ENCODE data around the gene TYMP.
A peak's percentile ranks its signal among the peaks of the same experiment; 100 is the strongest.

The TYMP gene

GRCh38 chr22:50531962-50532674, 2.3 kb upstream of the TYMP start:
- H3K27ac ChIP-seq (ENCODE audit: insufficient read depth in 1 of 2, low read depth in 1 of 2, low read length in 2 of 2, poor library complexity in 1 of 2, severe bottlenecking in 2 of 2) = no peak overlapping the region
- no peaks in the 10 kb centered on the region for H3K36me3 ChIP-seq (ENCODE audit: control insufficient read depth in 4 of 4, insufficient read depth in 4 of 4, low read length in 3 of 4)
- DNase-seq = no peak
- ChIA-PET CTCF (interaction anchor here (1.3 kb wide), 1 partner anchor 9 kb away, joined by 3 read pairs; no protein-coding TSS in a partner anchor), POLR2A (interaction anchor here (0.5 to 0.9 kb wide), 2 partner anchors 16 to 505 kb away, joined by 3 to 4 read pairs; no protein-coding TSS in a partner anchor)
- peak overlapping the region; percentile 37 to 86 (median 66) for H3K4me3 ChIP-seq (ENCODE audit: control insufficient read depth in 1 of 7, extremely low read depth in 1 of 7, insufficient read depth in 4 of 7, low read depth in 2 of 7, low read length in 6 of 7)
- H3K4me1 ChIP-seq (ENCODE audit: control extremely low read depth in 1 of 4, control insufficient read depth in 4 of 4, insufficient read depth in 4 of 4, low read length in 3 of 4) = peaks cover 0 to 60% (median 48%) of the 10 kb centered on the region in 4 experiments
- under 1% methylated on average over 41 of the region's 56 CpGs for WGBS (ENCODE audit: insufficient coverage)
- no peaks in the 10 kb centered on the region for H3K9me3 ChIP-seq (ENCODE audit: control extremely low read depth in 1 of 5, control insufficient read depth in 4 of 5, insufficient read depth in 2 of 5, low read depth in 1 of 5, low read length in 4 of 5)
- H3K27me3 ChIP-seq (replicated peaks in 2 of 5; ENCODE audit: control insufficient read depth in 4 of 5, insufficient read depth in 5 of 5, low read length in 4 of 5) = peaks cover 0 to 41% (median 3%) of the 10 kb centered on the region in 5 experiments

DNA sequence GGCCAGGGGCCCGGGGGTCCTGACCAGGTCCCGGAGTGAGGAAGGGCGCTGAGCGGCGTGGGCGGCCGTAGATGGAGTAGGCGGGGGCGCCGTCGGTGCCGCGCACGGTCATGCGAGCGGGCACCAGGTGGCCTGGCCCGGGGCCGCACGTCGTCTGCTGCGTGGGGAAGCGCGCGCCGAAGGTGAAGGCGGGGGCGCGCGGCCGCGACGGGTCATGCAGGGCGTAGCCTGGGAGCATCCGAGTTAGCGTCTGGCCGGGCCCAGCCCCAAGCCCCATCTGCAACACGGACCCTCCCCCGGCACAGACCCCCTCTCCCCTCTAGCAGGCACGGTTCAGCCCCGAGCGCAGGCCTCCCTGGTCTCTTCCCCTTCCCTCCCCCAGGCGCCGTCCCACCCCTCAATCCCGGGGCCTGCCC, 1.7 kb upstream of the TYMP start:
- peak; percentile 32 to 74 (median 73) for DNase-seq
- 0% methylated on average over 34 of the region's 44 CpGs for WGBS (ENCODE audit: insufficient coverage)
- H3K27ac ChIP-seq (ENCODE audit: insufficient read depth in 1 of 2, low read depth in 1 of 2, low read length in 2 of 2, poor library complexity in 1 of 2, severe bottlenecking in 2 of 2) = peak overlapping the region in 1 of 2 experiments; percentile 83
- H3K4me1 ChIP-seq (ENCODE audit: control extremely low read depth in 1 of 4, control insufficient read depth in 4 of 4, insufficient read depth in 4 of 4, low read length in 3 of 4) = peaks cover 0 to 66% (median 53%) of the 10 kb centered on the region in 4 experiments
- CTCF ChIA-PET = no interaction called here
- peak overlapping the region; percentile 37 to 86 (median 66) for H3K4me3 ChIP-seq (ENCODE audit: control insufficient read depth in 1 of 7, extremely low read depth in 1 of 7, insufficient read depth in 4 of 7, low read depth in 2 of 7, low read length in 6 of 7)
- H3K9me3 ChIP-seq (ENCODE audit: control extremely low read depth in 1 of 5, control insufficient read depth in 4 of 5, insufficient read depth in 2 of 5, low read depth in 1 of 5, low read length in 4 of 5) = no peaks in the 10 kb centered on the region
- no peaks in the 10 kb centered on the region for H3K36me3 ChIP-seq (ENCODE audit: control insufficient read depth in 4 of 4, insufficient read depth in 4 of 4, low read length in 3 of 4)
- peaks cover 0 to 41% (median 3%) of the 10 kb centered on the region in 5 experiments for H3K27me3 ChIP-seq (replicated peaks in 2 of 5; ENCODE audit: control insufficient read depth in 4 of 5, insufficient read depth in 5 of 5, low read length in 4 of 5)
- POLR2A ChIA-PET = interaction anchor here (0.5 to 0.9 kb wide), 2 partner anchors 17 to 504 kb away, joined by 3 to 4 read pairs; no protein-coding TSS in a partner anchor

GRCh38 chr22:50530877-50531545, 1.2 kb upstream of the TYMP start:
- ChIA-PET CTCF (no interaction called here), POLR2A (no interaction called here)
- Histone ChIP-seq H3K9me3 (ENCODE audit: control extremely low read depth in 1 of 5, control insufficient read depth in 4 of 5, insufficient read depth in 2 of 5, low read depth in 1 of 5, low read length in 4 of 5) (no peaks in the 10 kb centered on the region), H3K27me3 (replicated peaks in 2 of 5; ENCODE audit: control insufficient read depth in 4 of 5, insufficient read depth in 5 of 5, low read length in 4 of 5) (peaks cover 0 to 41% (median 3%) of the 10 kb centered on the region in 5 experiments), H3K4me3 (ENCODE audit: control insufficient read depth in 1 of 7, extremely low read depth in 1 of 7, insufficient read depth in 4 of 7, low read depth in 2 of 7, low read length in 6 of 7) (peak overlapping the region; percentile 37 to 86 (median 66)), H3K36me3 (ENCODE audit: control insufficient read depth in 4 of 4, insufficient read depth in 4 of 4, low read length in 3 of 4) (no peaks in the 10 kb centered on the region), H3K4me1 (ENCODE audit: control extremely low read depth in 1 of 4, control insufficient read depth in 4 of 4, insufficient read depth in 4 of 4, low read length in 3 of 4) (peaks cover 0 to 71% (median 57%) of the 10 kb centered on the region in 4 experiments), H3K27ac (ENCODE audit: insufficient read depth in 1 of 2, low read depth in 1 of 2, low read length in 2 of 2, poor library complexity in 1 of 2, severe bottlenecking in 2 of 2) (peak overlapping the region in 1 of 2 experiments; percentile 83)
- under 1% methylated on average over 45 of the region's 53 CpGs for WGBS (ENCODE audit: insufficient coverage)
- DNase-seq = peak; percentile 71 to 87 (median 84)

DNA sequence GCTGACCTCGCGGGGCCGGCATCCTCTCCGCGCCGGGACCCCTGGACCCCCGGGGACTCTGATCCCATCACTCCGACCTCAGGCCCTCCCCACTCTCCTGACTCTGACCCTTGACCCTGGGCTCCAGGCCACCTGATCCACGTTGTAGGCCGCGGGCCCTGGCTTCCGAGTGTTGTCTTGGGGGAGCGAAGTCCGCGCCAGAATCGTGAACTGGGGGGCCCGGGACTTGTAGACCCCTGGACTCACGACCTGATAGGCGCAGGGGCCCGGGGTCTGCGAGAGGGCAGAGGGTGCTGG, 716 bp upstream of the TYMP start:
- WGBS (ENCODE audit: insufficient coverage) = 4% methylated on average over 16 of the region's 21 CpGs
- DNase-seq = peak in 1 of 3 donors; percentile 48
- peaks cover 0 to 73% (median 57%) of the 10 kb centered on the region in 4 experiments for H3K4me1 ChIP-seq (ENCODE audit: control extremely low read depth in 1 of 4, control insufficient read depth in 4 of 4, insufficient read depth in 4 of 4, low read length in 3 of 4)
- CTCF ChIA-PET = no interaction called here
- POLR2A ChIA-PET = interaction anchor here (0.7 kb wide), 1 partner anchor 20 kb away, joined by 3 read pairs; no protein-coding TSS in a partner anchor
- no peak overlapping the region for H3K27ac ChIP-seq (ENCODE audit: insufficient read depth in 1 of 2, low read depth in 1 of 2, low read length in 2 of 2, poor library complexity in 1 of 2, severe bottlenecking in 2 of 2)
- H3K4me3 ChIP-seq (ENCODE audit: control insufficient read depth in 1 of 7, extremely low read depth in 1 of 7, insufficient read depth in 4 of 7, low read depth in 2 of 7, low read length in 6 of 7) = peak overlapping the region; percentile 32 to 86 (median 66)
- peaks cover 0 to 41% (median 3%) of the 10 kb centered on the region in 5 experiments for H3K27me3 ChIP-seq (replicated peaks in 2 of 5; ENCODE audit: control insufficient read depth in 4 of 5, insufficient read depth in 5 of 5, low read length in 4 of 5)
- H3K36me3 ChIP-seq (ENCODE audit: control insufficient read depth in 4 of 4, insufficient read depth in 4 of 4, low read length in 3 of 4) = no peaks in the 10 kb centered on the region
- no peaks in the 10 kb centered on the region for H3K9me3 ChIP-seq (ENCODE audit: control extremely low read depth in 1 of 5, control insufficient read depth in 4 of 5, insufficient read depth in 2 of 5, low read depth in 1 of 5, low read length in 4 of 5)

DNA sequence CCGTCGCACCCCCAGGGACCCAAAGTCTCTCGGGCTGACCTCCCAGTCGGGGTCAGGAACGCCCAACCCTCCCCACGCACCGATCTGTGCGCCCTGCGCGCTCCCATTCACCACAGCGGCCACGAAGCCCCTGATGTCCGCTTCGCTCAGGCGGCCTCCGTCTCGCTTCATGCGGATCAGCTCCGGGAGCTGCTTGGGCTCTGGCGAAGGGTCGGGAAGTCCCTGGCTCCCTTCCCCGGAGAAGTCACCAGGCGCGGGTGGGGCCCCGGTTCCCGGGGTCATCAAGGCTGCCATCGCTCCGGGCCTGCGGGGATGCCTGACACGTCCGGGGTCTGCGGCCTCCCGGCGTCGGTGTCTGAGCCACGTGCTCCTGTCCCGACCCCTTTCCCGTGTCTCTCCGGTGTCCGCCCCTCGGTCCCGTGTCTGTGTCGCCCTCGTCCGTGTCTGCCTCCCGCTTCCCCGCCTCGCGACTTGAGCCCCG, 356 bp downstream of the TYMP start:
- DNase-seq = no peak
- Histone ChIP-seq H3K9me3 (ENCODE audit: control extremely low read depth in 1 of 5, control insufficient read depth in 4 of 5, insufficient read depth in 2 of 5, low read depth in 1 of 5, low read length in 4 of 5) (no peaks in the 10 kb centered on the region), H3K36me3 (ENCODE audit: control insufficient read depth in 4 of 4, insufficient read depth in 4 of 4, low read length in 3 of 4) (peaks cover 0 to under 1% (median 0%) of the 10 kb centered on the region in 4 experiments), H3K4me1 (ENCODE audit: control extremely low read depth in 1 of 4, control insufficient read depth in 4 of 4, insufficient read depth in 4 of 4, low read length in 3 of 4) (peaks cover 2 to 79% (median 63%) of the 10 kb centered on the region in 4 experiments), H3K27me3 (replicated peaks in 2 of 5; ENCODE audit: control insufficient read depth in 4 of 5, insufficient read depth in 5 of 5, low read length in 4 of 5) (peaks cover 0 to 41% (median 3%) of the 10 kb centered on the region in 5 experiments), H3K27ac (ENCODE audit: insufficient read depth in 1 of 2, low read depth in 1 of 2, low read length in 2 of 2, poor library complexity in 1 of 2, severe bottlenecking in 2 of 2) (no peak overlapping the region), H3K4me3 (ENCODE audit: control insufficient read depth in 1 of 7, extremely low read depth in 1 of 7, insufficient read depth in 4 of 7, low read depth in 2 of 7, low read length in 6 of 7) (peak overlapping the region in 5 of 7 experiments; percentile 25 to 86 (median 67))
- CTCF ChIA-PET = interaction anchor here (0.5 to 5.6 kb wide), 5 partner anchors 10 to 87 kb away, joined by 3 to 53 read pairs (median 5); no protein-coding TSS in a partner anchor
- WGBS (ENCODE audit: insufficient coverage) = 40% methylated on average over 49 of the region's 50 CpGs
- POLR2A ChIA-PET = interaction anchor here (0.6 kb wide), 1 partner anchor 16 kb away, joined by 4 read pairs; no protein-coding TSS in a partner anchor

GRCh38 chr22:50528682-50529415, 963 bp downstream of the TYMP start:
- DNase-seq = no peak
- Histone ChIP-seq H3K4me1 (ENCODE audit: control extremely low read depth in 1 of 4, control insufficient read depth in 4 of 4, insufficient read depth in 4 of 4, low read length in 3 of 4) (peaks cover 2 to 79% (median 66%) of the 10 kb centered on the region in 4 experiments), H3K27ac (ENCODE audit: insufficient read depth in 1 of 2, low read depth in 1 of 2, low read length in 2 of 2, poor library complexity in 1 of 2, severe bottlenecking in 2 of 2) (no peak overlapping the region)

More at GRCh38 chr22:50528682-50529415, 963 bp downstream of the TYMP start:
- 91% methylated on average over 15 of the region's 15 CpGs for WGBS (ENCODE audit: insufficient coverage)
- Histone ChIP-seq H3K4me3 (ENCODE audit: control insufficient read depth in 1 of 7, extremely low read depth in 1 of 7, insufficient read depth in 4 of 7, low read depth in 2 of 7, low read length in 6 of 7) (peak overlapping the region in 1 of 7 experiments; percentile 86), H3K9me3 (ENCODE audit: control extremely low read depth in 1 of 5, control insufficient read depth in 4 of 5, insufficient read depth in 2 of 5, low read depth in 1 of 5, low read length in 4 of 5) (no peaks in the 10 kb centered on the region), H3K36me3 (ENCODE audit: control insufficient read depth in 4 of 4, insufficient read depth in 4 of 4, low read length in 3 of 4) (peaks cover 0 to 4% (median 2%) of the 10 kb centered on the region in 4 experiments), H3K27me3 (replicated peaks in 2 of 5; ENCODE audit: control insufficient read depth in 4 of 5, insufficient read depth in 5 of 5, low read length in 4 of 5) (peaks cover 0 to 41% (median 3%) of the 10 kb centered on the region in 5 experiments)
- CTCF ChIA-PET = interaction anchor here (0.9 to 5.6 kb wide), 5 partner anchors 10 to 92 kb away, joined by 3 to 53 read pairs (median 5); no protein-coding TSS in a partner anchor
- POLR2A ChIA-PET = interaction anchor here (0.6 to 0.7 kb wide), 2 partner anchors 11 to 15 kb away, joined by 3 to 4 read pairs; no protein-coding TSS in a partner anchor
